Dendritic cell treated with granulocyte-macrophage colony-stimulating factor and Interleukin-4, amounts not matched to agents 40 ng/mL and 50 ng/mL, for 4 days (primary cell): ENCODE results near the gene ACTR10.

Experiments used
- H3K27ac Mint-ChIP-seq: one replicate; pipeline ENCODE4 v1.8.0; 2022; ENCODE audit warnings: mild to moderate bottlenecking, mixed read lengths
- H3K27me3 Mint-ChIP-seq: one replicate; pipeline ENCODE4 v1.8.0; 2022; ENCODE audit warnings: mild to moderate bottlenecking, mixed read lengths
- H3K36me3 Mint-ChIP-seq: one replicate; pipeline ENCODE4 v1.8.0; 2022; ENCODE audit warnings: low read depth, mixed read lengths
- H3K4me1 Mint-ChIP-seq: one replicate; pipeline ENCODE4 v1.8.0; 2022; ENCODE audit warnings: low read depth, mixed read lengths
- H3K4me3 Mint-ChIP-seq: one replicate; pipeline ENCODE4 v1.8.0; 2022; ENCODE audit warnings: mild to moderate bottlenecking, moderate library complexity, mixed read lengths
- H3K9me3 Mint-ChIP-seq: one replicate; pipeline ENCODE4 v1.8.0; 2022; ENCODE audit warnings: mixed read lengths
- intact Hi-C: fragments of 100-400 bp; cut with micrococcal nuclease; formaldehyde crosslinking; loops from one replicate; pipeline ENCODE4 v1.15.0; 2022

ACTR10 gene

GRCh38 chr14:58191763-58192601 lies 8.0 kb upstream of the ACTR10 start:
- Mint-ChIP-seq H3K36me3 (no peaks in the 10 kb centered on the region), H3K4me3 (no peak overlapping the region), H3K27ac (no peak overlapping the region), H3K27me3 (peaks cover 11% of the 10 kb centered on the region), H3K9me3 (no peaks in the 10 kb centered on the region), H3K4me1 (no peaks in the 10 kb centered on the region)
- intact Hi-C loops: no loop called here

- H3K27ac Mint-ChIP-seq: no peak overlapping the region
- H3K4me1 Mint-ChIP-seq: no peaks in the 10 kb centered on the region
- H3K4me3 Mint-ChIP-seq: no peak overlapping the region
- intact Hi-C loops: no loop called here
- H3K9me3 Mint-ChIP-seq: no peaks in the 10 kb centered on the region
- no peaks in the 10 kb centered on the region for H3K36me3 Mint-ChIP-seq
- peaks cover 13% of the 10 kb centered on the region for H3K27me3 Mint-ChIP-seq
Measured at GRCh38 chr14:58193542-58193941, 6.4 kb upstream of the ACTR10 start.

- Mint-ChIP-seq H3K36me3 (peaks cover 8% of the 10 kb centered on the region), H3K4me3 (no peak overlapping the region), H3K4me1 (peaks cover 6% of the 10 kb centered on the region), H3K27me3 (peaks cover 12% of the 10 kb centered on the region), H3K27ac (no peak overlapping the region), H3K9me3 (no peaks in the 10 kb centered on the region)
- intact Hi-C loops: no loop called here
Measured at GRCh38 chr14:58196198-58196597, 3.8 kb upstream of the ACTR10 start.

GRCh38 chr14:58198086-58198485 lies 1.9 kb upstream of the ACTR10 start:
- Mint-ChIP-seq H3K4me3 (no peak overlapping the region), H3K27ac (no peak overlapping the region), H3K4me1 (peaks cover 10% of the 10 kb centered on the region), H3K36me3 (peaks cover 10% of the 10 kb centered on the region), H3K27me3 (peaks cover 12% of the 10 kb centered on the region), H3K9me3 (no peaks in the 10 kb centered on the region)
- intact Hi-C loops: no loop called here

- H3K27me3 Mint-ChIP-seq: peaks cover 12% of the 10 kb centered on the region
- peak overlapping the region; percentile 95 for H3K4me3 Mint-ChIP-seq
- no peaks in the 10 kb centered on the region for H3K9me3 Mint-ChIP-seq
- intact Hi-C loops: loop anchor here (1.0 to 5.0 kb wide), 2 partner anchors 42 to 97 kb away; partner anchors contain the start of gene PSMA3
- peaks cover 10% of the 10 kb centered on the region for H3K4me1 Mint-ChIP-seq
- peak overlapping the region; percentile 98 for H3K27ac Mint-ChIP-seq
- H3K36me3 Mint-ChIP-seq: peaks cover 32% of the 10 kb centered on the region
Measured at GRCh38 chr14:58200480-58200841, 512 bp downstream of the ACTR10 start.

- H3K27me3 Mint-ChIP-seq: peaks cover 8% of the 10 kb centered on the region
- peak overlapping the region; percentile 98 for H3K27ac Mint-ChIP-seq
- H3K4me1 Mint-ChIP-seq: peaks cover 10% of the 10 kb centered on the region
- H3K4me3 Mint-ChIP-seq: peak overlapping the region; percentile 95
- H3K36me3 Mint-ChIP-seq: peaks cover 34% of the 10 kb centered on the region
- no peaks in the 10 kb centered on the region for H3K9me3 Mint-ChIP-seq
- intact Hi-C loops: loop anchor here (1.0 to 5.0 kb wide), 2 partner anchors 41 to 96 kb away; partner anchors contain the start of gene PSMA3
Measured at GRCh38 chr14:58200846-58201245, 897 bp downstream of the ACTR10 start.

- H3K27ac Mint-ChIP-seq: no peak overlapping the region
- peaks cover 68% of the 10 kb centered on the region for H3K36me3 Mint-ChIP-seq
- H3K4me3 Mint-ChIP-seq: no peak overlapping the region
- intact Hi-C loops: no loop called here
- peaks cover 5% of the 10 kb centered on the region for H3K4me1 Mint-ChIP-seq
- no peaks in the 10 kb centered on the region for H3K9me3 Mint-ChIP-seq
- no peaks in the 10 kb centered on the region for H3K27me3 Mint-ChIP-seq
Measured at GRCh38 chr14:58213176-58213575, 13.2 kb downstream of the ACTR10 start.

GRCh38 chr14:58215191-58215914 lies 15.4 kb downstream of the ACTR10 start:
- H3K36me3 Mint-ChIP-seq: peaks cover 50% of the 10 kb centered on the region
- intact Hi-C loops: no loop called here
- H3K27me3 Mint-ChIP-seq: no peaks in the 10 kb centered on the region
- H3K27ac Mint-ChIP-seq: no peak overlapping the region
- peaks cover 5% of the 10 kb centered on the region for H3K4me1 Mint-ChIP-seq
- no peak overlapping the region for H3K4me3 Mint-ChIP-seq
- no peaks in the 10 kb centered on the region for H3K9me3 Mint-ChIP-seq

GRCh38 chr14:58216544-58216943 lies 16.6 kb downstream of the ACTR10 start:
- Mint-ChIP-seq H3K27me3 (no peaks in the 10 kb centered on the region), H3K9me3 (no peaks in the 10 kb centered on the region), H3K4me3 (no peak overlapping the region), H3K4me1 (peaks cover 5% of the 10 kb centered on the region), H3K36me3 (peaks cover 50% of the 10 kb centered on the region), H3K27ac (no peak overlapping the region)
- intact Hi-C loops: no loop called here

- no peaks in the 10 kb centered on the region for H3K27me3 Mint-ChIP-seq
- H3K27ac Mint-ChIP-seq: no peak overlapping the region
- H3K36me3 Mint-ChIP-seq: peaks cover 68% of the 10 kb centered on the region
- H3K9me3 Mint-ChIP-seq: no peaks in the 10 kb centered on the region
- no peak overlapping the region for H3K4me3 Mint-ChIP-seq
- no peaks in the 10 kb centered on the region for H3K4me1 Mint-ChIP-seq
- intact Hi-C loops: no loop called here
Measured at GRCh38 chr14:58227096-58227819, 27.3 kb downstream of the ACTR10 start.

GRCh38 chr14:58238252-58239243 lies 38.6 kb downstream of the ACTR10 start:
- H3K4me1 Mint-ChIP-seq: peaks cover 6% of the 10 kb centered on the region
- intact Hi-C loops: no loop called here
- peaks cover 17% of the 10 kb centered on the region for H3K36me3 Mint-ChIP-seq
- H3K27ac Mint-ChIP-seq: no peak overlapping the region
- H3K9me3 Mint-ChIP-seq: no peaks in the 10 kb centered on the region
- H3K27me3 Mint-ChIP-seq: no peaks in the 10 kb centered on the region
- H3K4me3 Mint-ChIP-seq: no peak overlapping the region

GRCh38 chr14:58239244-58240195 lies 39.6 kb downstream of the ACTR10 start:
- Mint-ChIP-seq H3K36me3 (peaks cover 15% of the 10 kb centered on the region), H3K27me3 (no peaks in the 10 kb centered on the region), H3K27ac (no peak overlapping the region), H3K4me3 (no peak overlapping the region), H3K4me1 (peaks cover 11% of the 10 kb centered on the region), H3K9me3 (no peaks in the 10 kb centered on the region)
- intact Hi-C loops: loop anchor here (5.0 kb wide), 2 partner anchors 37 to 43 kb away; partner anchors contain the start of gene ACTR10
